ENCODE data around the gene PPM1G.
"Not testable (repeated sequence)": the region's sequence is repeated elsewhere in the genome, so short reads cannot be mapped to it uniquely, and the experiment has no call there.

PPM1G gene

GRCh38 chr2:27409321-27410073 lies at the start of gene PPM1G:
TSS of gene PPM1G (minus strand) at chr2:27409591. CDS start at chr2:27409422, 169 bp downstream.
- DNase-seq (ENCODE audit: low spot score) = peak; percentile 95

- no peak for DNase-seq (ENCODE audit: low spot score)
Measured at GRCh38 chr2:27453968-27454367, 44.6 kb upstream of the PPM1G start.

GRCh38 chr2:27451095-27451494 lies 41.7 kb upstream of the PPM1G start:
- no peak for DNase-seq (ENCODE audit: low spot score)

- no peak for DNase-seq (ENCODE audit: low spot score)
Measured at GRCh38 chr2:27448381-27448780, 39.0 kb upstream of the PPM1G start.

GRCh38 chr2:27446057-27446456 lies 36.7 kb upstream of the PPM1G start:
- no peak for DNase-seq (ENCODE audit: low spot score)

GRCh38 chr2:27445615-27446014 lies 36.2 kb upstream of the PPM1G start:
- no peak for DNase-seq (ENCODE audit: low spot score)

GRCh38 chr2:27445155-27445554 lies 35.8 kb upstream of the PPM1G start:
- no peak for DNase-seq (ENCODE audit: low spot score)

- no peak for DNase-seq (ENCODE audit: low spot score)
Measured at GRCh38 chr2:27442920-27443282, 33.5 kb upstream of the PPM1G start.

GRCh38 chr2:27441958-27442919 lies 32.8 kb upstream of the PPM1G start, which contains the start of gene KRTCAP3:
TSS of gene KRTCAP3 (plus strand) at chr2:27442381. CDS start at chr2:27442413, 32 bp downstream.
- DNase-seq (ENCODE audit: low spot score) = peak; percentile 87

- no peak for DNase-seq (ENCODE audit: low spot score)
Measured at GRCh38 chr2:27441226-27441926, 32.0 kb upstream of the PPM1G start.

- DNase-seq (ENCODE audit: low spot score) = no peak
Measured at GRCh38 chr2:27435628-27436027, 26.2 kb upstream of the PPM1G start.

GRCh38 chr2:27431395-27431794 lies 22.0 kb upstream of the PPM1G start:
- no peak for DNase-seq (ENCODE audit: low spot score)

- peak; percentile 86 for DNase-seq (ENCODE audit: low spot score)
Measured at GRCh38 chr2:27428978-27429541, 19.7 kb upstream of the PPM1G start.

GRCh38 chr2:27428213-27428977 lies 19.0 kb upstream of the PPM1G start, which contains the start of gene NRBP1:
TSS of gene NRBP1 (plus strand) at chr2:27428631. CDS start at chr2:27433274, 4,643 bp downstream.
- DNase-seq (ENCODE audit: low spot score) = peak; percentile 93

- DNase-seq (ENCODE audit: low spot score) = no peak
Measured at GRCh38 chr2:27427863-27428212, 18.4 kb upstream of the PPM1G start.

GRCh38 chr2:27425039-27425438 lies 15.6 kb upstream of the PPM1G start:
- DNase-seq (ENCODE audit: low spot score) = not testable (repeated sequence)

- DNase-seq (ENCODE audit: low spot score) = no peak
Measured at GRCh38 chr2:27422958-27423357, 13.6 kb upstream of the PPM1G start.

GRCh38 chr2:27421660-27422250 lies 12.4 kb upstream of the PPM1G start:
- no peak for DNase-seq (ENCODE audit: low spot score)

- no peak for DNase-seq (ENCODE audit: low spot score)
Measured at GRCh38 chr2:27420996-27421395, 11.6 kb upstream of the PPM1G start.

GRCh38 chr2:27416151-27416550 lies 6.8 kb upstream of the PPM1G start:
- no peak for DNase-seq (ENCODE audit: low spot score)
